Left renal cortex interstitium (tissue), 4 donors: ENCODE results near the gene ZNF627. TPM values are rescaled to one million over a fixed set of nuclear protein-coding genes. Genes with fewer than 3 reads are reported as not detected.
"Not testable (repeated sequence)": the region's sequence is repeated elsewhere in the genome, so short reads cannot be mapped to it uniquely, and the experiment has no call there.

ENCODE experiments used
- DNase-seq, 4 donors: peaks; one replicate each; pipeline ENCODE4 v3.0.0-alpha.2; 2013; ENCODE audit warnings: low read depth in 4 of 4, low spot score in 2 of 4, missing footprints in 1 of 4
- polyA plus RNA-seq, 4 donors: library from polyadenylated mRNA; unstranded; fragments of 120-200 nt; gene quantifications; one replicate each; pipeline ENCODE4 v1.2.1, GENCODE V29; 2013; ENCODE audit not compliant: insufficient read length in 4 of 4

ZNF627 gene
- polyA plus RNA-seq, 4 donors, result 37.8 to 51.9 (median 45.6) TPM

GRCh38 chr19:11573763-11574162 is 23.5 kb upstream of the ZNF627 start:
- not testable (repeated sequence) for DNase-seq

GRCh38 chr19:11574689-11575088 is 22.6 kb upstream of the ZNF627 start:
- no peak for DNase-seq

GRCh38 chr19:11576227-11576626 is 21.1 kb upstream of the ZNF627 start:
- no peak for DNase-seq

- no peak for DNase-seq
Measured at GRCh38 chr19:11577451-11578257, 19.6 kb upstream of the ZNF627 start, which contains the start of gene ACP5. ACP5 (minus strand) TSS chr19:11577645; CDS start chr19:11577317, 328 bp downstream.

- no peak for DNase-seq
Measured at GRCh38 chr19:11578258-11579142, 18.8 kb upstream of the ZNF627 start.

GRCh38 chr19:11580116-11580515 is 17.2 kb upstream of the ZNF627 start:
- DNase-seq, result no peak

GRCh38 chr19:11581740-11582139 is 15.5 kb upstream of the ZNF627 start:
- DNase-seq, result no peak

GRCh38 chr19:11586331-11586730 is 11.0 kb upstream of the ZNF627 start:
- no peak for DNase-seq

GRCh38 chr19:11587302-11587974 is 9.8 kb upstream of the ZNF627 start:
- DNase-seq, result peak in 2 of 4 donors; percentile 36 to 38

GRCh38 chr19:11587975-11588631 is 9.2 kb upstream of the ZNF627 start:
- no peak for DNase-seq

- DNase-seq, result no peak
Measured at GRCh38 chr19:11594084-11594483, 3.2 kb upstream of the ZNF627 start.

GRCh38 chr19:11596156-11596555 is 1.1 kb upstream of the ZNF627 start:
- no peak for DNase-seq

- DNase-seq, result peak in 2 of 4 donors; percentile 6 to 22
Measured at GRCh38 chr19:11598103-11598483, 810 bp downstream of the ZNF627 start.

- no peak for DNase-seq
Measured at GRCh38 chr19:11598746-11599145, 1.5 kb downstream of the ZNF627 start.

GRCh38 chr19:11599704-11600103 is 2.4 kb downstream of the ZNF627 start:
- not testable (repeated sequence) for DNase-seq

- DNase-seq, result no peak
Measured at GRCh38 chr19:11606484-11606883, 9.2 kb downstream of the ZNF627 start.

- DNase-seq, result no peak
Measured at GRCh38 chr19:11611730-11612129, 14.4 kb downstream of the ZNF627 start.

GRCh38 chr19:11612816-11613511 is 15.7 kb downstream of the ZNF627 start:
- DNase-seq, result no peak

- no peak for DNase-seq
Measured at GRCh38 chr19:11617180-11618062, 20.1 kb downstream of the ZNF627 start.
